Endothelial cell of umbilical vein (primary cell): ENCODE measurements around the gene SLC4A1AP. TPM values are rescaled to one million over a fixed set of nuclear protein-coding genes. Genes with fewer than 3 reads are reported as not detected.

Experiments
- BruUV-seq: library from RNA; stranded (reverse); fragments of 400-500 nt; replicated peaks from 2 replicates; lab custom pipeline; 2021; lab: Mats Ljungman, UMichigan
- CTCF ChIA-PET: fragments of 300-600, 350-600 bp; sonication (Branson Sonifier 250); formaldehyde crosslinking; loops from one replicate; lab custom pipeline; 2021; ENCODE audit warnings: antibody characterized with exemption, inconsistent platforms; lab: Charles Lee
- POLR2A ChIA-PET: fragments of 300-600, 350-600 bp; sonication (Branson Sonifier 250); formaldehyde crosslinking; loops from one replicate; lab custom pipeline; 2021; ENCODE audit warnings: antibody characterized with exemption, inconsistent platforms; lab: Charles Lee
- DNase-seq: peaks from one replicate; pipeline ENCODE4 v3.0.0-alpha.2; 2011; ENCODE audit warnings: low read depth, low spot score
- FAIRE-seq: peaks from 2 replicates; lab custom pipeline; 2011; peaks lifted over from hg19 to GRCh38; lab: Jason Lieb, UNC
- H2AFZ ChIP-seq: 2 replicates; pipeline ENCODE4 v1.6.0; 2012; ENCODE audit warnings: low read depth, low read length, control low read depth, inconsistent platforms
- H3K27ac ChIP-seq: 2 replicates; pipeline ENCODE4 v1.5.1; 2011; ENCODE audit warnings: low read depth, mild to moderate bottlenecking, control low read depth, low read length, moderate library complexity; ENCODE audit not compliant: insufficient read depth
- H3K27me3 ChIP-seq, 2 experiments: 2 replicates each; pipeline versions ENCODE4 v1.6.0 to v1.6.1; 2011; ENCODE audit warnings: low read length in 2 of 2, mixed read lengths in 1 of 2; ENCODE audit not compliant: control insufficient read depth in 2 of 2, insufficient read depth in 2 of 2
- H3K36me3 ChIP-seq, 2 experiments: 2 replicates in 1 of 2; 3 replicates in 1 of 2; pipeline ENCODE4 v1.5.1; 2011; ENCODE audit warnings: low read length in 2 of 2, mild to moderate bottlenecking in 1 of 2, moderate library complexity in 1 of 2; ENCODE audit not compliant: control insufficient read depth in 2 of 2, insufficient read depth in 2 of 2; ENCODE audit errors: extremely low read depth in 1 of 2
- H3K4me1 ChIP-seq: 3 replicates; pipeline ENCODE4 v1.5.1; 2011; ENCODE audit warnings: mild to moderate bottlenecking, low read length; ENCODE audit not compliant: control insufficient read depth, insufficient read depth; ENCODE audit errors: extremely low read depth
- H3K4me2 ChIP-seq: 2 replicates; pipeline ENCODE4 v1.6.1; 2011; ENCODE audit warnings: low read length, control low read depth, mixed read lengths; ENCODE audit not compliant: insufficient read depth
- H3K4me3 ChIP-seq, 3 experiments: fragments of 200-600 bp in 1 of 3; sonication (generic), shearing (Covaris generic) in 1 of 3; replicated peaks in 1 of 3; 2 replicates each; pipeline ENCODE4 v1.5.1; 2011 to 2016; ENCODE audit warnings: control low read depth in 3 of 3, low read length in 3 of 3, mild to moderate bottlenecking in 2 of 3, inconsistent platforms in 1 of 3, low read depth in 1 of 3, moderate library complexity in 1 of 3; ENCODE audit not compliant: insufficient read depth in 1 of 3
- H3K79me2 ChIP-seq: 2 replicates; pipeline ENCODE4 v1.6.0; 2012; ENCODE audit warnings: low read length, inconsistent platforms; ENCODE audit not compliant: control insufficient read depth, insufficient read depth
- H3K9ac ChIP-seq: replicated peaks from 2 replicates; pipeline ENCODE3; 2011; ENCODE audit warnings: low read length, control low read depth; ENCODE audit not compliant: insufficient read depth; ENCODE audit errors: extremely low read depth
- H3K9me1 ChIP-seq: replicated peaks from 3 replicates; pipeline ENCODE4 v1.6.0; 2011; ENCODE audit warnings: mild to moderate bottlenecking, low read length; ENCODE audit not compliant: control insufficient read depth, insufficient read depth; ENCODE audit errors: extremely low read depth
- H3K9me3 ChIP-seq: replicated peaks from 2 replicates; pipeline ENCODE4 v1.5.1; 2012; ENCODE audit warnings: low read length, inconsistent platforms; ENCODE audit not compliant: control insufficient read depth, insufficient read depth
- H4K20me1 ChIP-seq: replicated peaks from 2 replicates; pipeline ENCODE3; 2011; ENCODE audit warnings: mild to moderate bottlenecking, low read length; ENCODE audit not compliant: control insufficient read depth, insufficient read depth; ENCODE audit errors: extremely low read depth
- EZH2 ChIP-seq: IDR thresholded peaks from 2 replicates; pipeline ENCODE4 v1.6.1; 2012; ENCODE audit warnings: borderline replicate concordance, low read depth, mild to moderate bottlenecking, moderate library complexity, low read length, inconsistent platforms; ENCODE audit not compliant: severe bottlenecking
- FOS ChIP-seq: IDR thresholded peaks from 2 replicates; pipeline ENCODE4 v1.6.1; 2011; ENCODE audit warnings: mild to moderate bottlenecking, low read length, moderate library complexity, borderline replicate concordance; ENCODE audit not compliant: insufficient read depth
- GATA2 ChIP-seq: IDR thresholded peaks from 2 replicates; pipeline ENCODE4 v1.7.0; 2011; ENCODE audit warnings: low read depth, mild to moderate bottlenecking, moderate library complexity, mixed read lengths, low read length; ENCODE audit not compliant: insufficient read length, insufficient read depth
- JUN ChIP-seq: IDR thresholded peaks from 2 replicates; pipeline ENCODE4 v1.6.1; 2011; ENCODE audit warnings: borderline replicate concordance, low read depth; ENCODE audit not compliant: insufficient read length, insufficient read depth
- MYC ChIP-seq: IDR thresholded peaks from one replicate; pipeline ENCODE4 v1.6.1; 2011; ENCODE audit warnings: mild to moderate bottlenecking, low read depth, low read length
- POLR2A ChIP-seq: IDR thresholded peaks from 2 replicates; pipeline ENCODE4 v1.6.1; 2012; ENCODE audit warnings: low read depth, mild to moderate bottlenecking, control low read depth, low read length
- POLR2AphosphoS5 ChIP-seq: IDR thresholded peaks from 2 replicates; pipeline ENCODE4 v1.6.1; 2012; ENCODE audit warnings: low read depth, mild to moderate bottlenecking, control low read depth, low read length, moderate library complexity; ENCODE audit not compliant: insufficient read depth
- dilution Hi-C: fragments of 300-500 bp; cut with MboI; formaldehyde crosslinking; loops from one replicate; pipeline ENCODE4 v1.15.0; 2019; ENCODE audit warnings: low sequenced_read_pairs; ENCODE audit not compliant: extremely low pct_ligation_motif_present
- intact Hi-C: fragments of 100-400 bp; cut with micrococcal nuclease; formaldehyde crosslinking; loops from one replicate; pipeline ENCODE4 v1.10.0; 2022
- polyA plus RNA-seq, 4 experiments: library from polyadenylated mRNA; depleted of rRNA in 3 of 4; stranded (reverse) in 3 of 4; unstranded in 1 of 4; fragments of >200 nt; gene quantifications; 2 replicates each; pipeline versions ENCODE4 v1.2.1 to v1.2.3, GENCODE V29; 2011 to 2012; ENCODE audit warnings: missing spikeins in 1 of 4
- total RNA-seq: library from RNA; stranded (reverse); gene quantifications from 2 replicates; pipeline ENCODE4 v1.2.3, GENCODE V29; 2021
- TF ChIP-seq, protein P1 (sequence below), 2 donors: IDR thresholded peaks; 1 replicate in 1 of 2; 2 replicates in 1 of 2; pipeline ENCODE4 v1.5.1; 2011; ENCODE audit warnings: low read length in 2 of 2, mild to moderate bottlenecking in 2 of 2, moderate library complexity in 2 of 2, control low read depth in 1 of 2, inconsistent platforms in 1 of 2, low read depth in 1 of 2; ENCODE audit not compliant: insufficient read depth in 1 of 2; ENCODE audit errors: extremely low read depth in 1 of 2
- TF ChIP-seq, protein P2 (sequence below): IDR thresholded peaks from 2 replicates; pipeline ENCODE4 v1.6.1; 2011; ENCODE audit not compliant: insufficient read depth, insufficient read length

SLC4A1AP gene
- total and polyA plus RNA-seq, 2 donors (not counting 3 experiments of a cell fraction or from before 2014, with no cell fraction given): 9.5 to 28.4 TPM

DNA sequence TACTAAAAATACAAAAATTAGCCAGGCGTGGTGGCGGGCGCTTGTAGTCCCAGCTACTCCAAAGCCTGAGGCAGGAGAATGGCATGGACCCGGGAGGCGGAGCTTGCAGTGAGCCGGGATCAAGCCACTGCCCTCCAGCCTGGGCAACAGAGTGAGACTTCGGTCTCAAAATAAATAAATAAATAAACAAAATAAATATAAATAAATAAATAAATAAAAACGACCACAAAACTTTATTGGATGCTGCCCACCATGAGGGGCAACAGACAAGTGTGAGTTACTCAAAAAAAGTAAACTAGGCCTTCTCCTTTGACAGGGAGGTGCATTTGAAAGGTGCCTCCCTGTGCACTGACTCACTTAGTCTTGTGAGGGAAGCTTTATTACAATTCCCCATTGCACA, 50.4 kb downstream of the SLC4A1AP start:
- Histone ChIP-seq H3K27ac (no peak overlapping the region), H3K4me3 (no peak overlapping the region), H3K79me2 (no peaks in the 10 kb centered on the region), H3K9me1 (no peaks in the 10 kb centered on the region), H3K4me1 (peaks cover 5% of the 10 kb centered on the region), H2AFZ (no peak overlapping the region), H3K9me3 (no peaks in the 10 kb centered on the region), H4K20me1 (no peaks in the 10 kb centered on the region), H3K9ac (no peak overlapping the region), H3K27me3 (no peaks in the 10 kb centered on the region), H3K4me2 (no peak overlapping the region), H3K36me3 (no peaks in the 10 kb centered on the region)
- POLR2A ChIA-PET: no interaction called here
- intact Hi-C loops: no loop called here
- DNase-seq: no peak
- dilution Hi-C loops: no loop called here
- TF ChIP-seq EZH2 (no peak), FOS (no peak), GATA2 (no peak)
- TF ChIP-seq, protein P1, sequence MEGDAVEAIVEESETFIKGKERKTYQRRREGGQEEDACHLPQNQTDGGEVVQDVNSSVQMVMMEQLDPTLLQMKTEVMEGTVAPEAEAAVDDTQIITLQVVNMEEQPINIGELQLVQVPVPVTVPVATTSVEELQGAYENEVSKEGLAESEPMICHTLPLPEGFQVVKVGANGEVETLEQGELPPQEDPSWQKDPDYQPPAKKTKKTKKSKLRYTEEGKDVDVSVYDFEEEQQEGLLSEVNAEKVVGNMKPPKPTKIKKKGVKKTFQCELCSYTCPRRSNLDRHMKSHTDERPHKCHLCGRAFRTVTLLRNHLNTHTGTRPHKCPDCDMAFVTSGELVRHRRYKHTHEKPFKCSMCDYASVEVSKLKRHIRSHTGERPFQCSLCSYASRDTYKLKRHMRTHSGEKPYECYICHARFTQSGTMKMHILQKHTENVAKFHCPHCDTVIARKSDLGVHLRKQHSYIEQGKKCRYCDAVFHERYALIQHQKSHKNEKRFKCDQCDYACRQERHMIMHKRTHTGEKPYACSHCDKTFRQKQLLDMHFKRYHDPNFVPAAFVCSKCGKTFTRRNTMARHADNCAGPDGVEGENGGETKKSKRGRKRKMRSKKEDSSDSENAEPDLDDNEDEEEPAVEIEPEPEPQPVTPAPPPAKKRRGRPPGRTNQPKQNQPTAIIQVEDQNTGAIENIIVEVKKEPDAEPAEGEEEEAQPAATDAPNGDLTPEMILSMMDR (IDR thresholded peaks at IDR 0.05; ENCODE audit: extremely low read depth in 1 of 2, insufficient read depth in 1 of 2, low read depth in 1 of 2, low read length in 2 of 2): no peak
- BruUV-seq: no TSS peak
- CTCF ChIA-PET: interaction anchor here (1.5 to 3.8 kb wide), 2 partner anchors 9 to 10 kb away, joined by 8 to 25 read pairs; no protein-coding TSS in a partner anchor
- FAIRE-seq: no peak

DNA sequence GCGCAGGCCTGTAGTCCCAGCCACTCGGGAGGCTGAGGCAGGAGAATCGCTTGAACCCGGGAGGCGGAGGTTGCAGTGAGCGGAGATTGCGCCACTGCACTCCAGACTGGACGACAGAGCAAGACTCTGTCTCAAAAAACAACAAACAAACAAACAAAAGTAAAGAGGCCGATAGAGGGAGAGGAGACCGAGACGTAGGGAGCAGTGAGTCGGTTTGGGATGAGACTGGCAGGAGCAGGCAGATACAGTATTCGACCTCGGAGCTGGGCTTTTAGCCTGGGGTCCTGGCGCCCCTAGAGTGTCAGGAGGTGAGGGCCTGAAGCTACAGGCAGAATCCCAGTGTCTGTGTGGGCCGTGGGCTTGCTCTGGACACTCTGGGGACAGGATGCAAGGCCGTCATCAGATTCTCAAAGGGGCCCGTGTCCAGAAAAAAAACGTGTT, 51.2 kb downstream of the SLC4A1AP start:
- FAIRE-seq (no peak), DNase-seq (no peak)
- H4K20me1 ChIP-seq: no peaks in the 10 kb centered on the region
- no peaks in the 10 kb centered on the region for H3K27me3 ChIP-seq
- intact Hi-C loops: no loop called here
- peaks cover 10% of the 10 kb centered on the region for H3K4me1 ChIP-seq
- H2AFZ ChIP-seq: peak overlapping the region; percentile 91
- H3K36me3 ChIP-seq: no peaks in the 10 kb centered on the region
- H3K9me1 ChIP-seq: no peaks in the 10 kb centered on the region
- H3K9ac ChIP-seq: peak overlapping the region; percentile 41
- no peaks in the 10 kb centered on the region for H3K79me2 ChIP-seq
- no peaks in the 10 kb centered on the region for H3K9me3 ChIP-seq
- peak overlapping the region; percentile 63 for H3K4me2 ChIP-seq
- peak overlapping the region; percentile 14 for H3K27ac ChIP-seq
- BruUV-seq: TSS peak; percentile 73
- TF ChIP-seq, protein P1 (IDR thresholded peaks at IDR 0.05; ENCODE audit: extremely low read depth in 1 of 2, insufficient read depth in 1 of 2, low read depth in 1 of 2, low read length in 2 of 2): no peak
- TF ChIP-seq MYC (no peak), FOS (no peak), GATA2 (no peak), EZH2 (no peak), JUN (no peak), POLR2A (no peak), POLR2AphosphoS5 (no peak)
- TF ChIP-seq, protein P2, sequence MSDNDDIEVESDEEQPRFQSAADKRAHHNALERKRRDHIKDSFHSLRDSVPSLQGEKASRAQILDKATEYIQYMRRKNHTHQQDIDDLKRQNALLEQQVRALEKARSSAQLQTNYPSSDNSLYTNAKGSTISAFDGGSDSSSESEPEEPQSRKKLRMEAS: no peak
- H3K4me3 ChIP-seq: peak overlapping the region in 1 of 3 experiments; percentile 44
- POLR2A ChIA-PET: no interaction called here
- CTCF ChIA-PET: interaction anchor here (1.5 to 3.8 kb wide), 2 partner anchors 8 to 11 kb away, joined by 8 to 25 read pairs; no protein-coding TSS in a partner anchor
- dilution Hi-C loops: no loop called here
